ENCODE measurements around the gene TRPM4. TPM values are rescaled to one million over a fixed set of nuclear protein-coding genes. Genes with fewer than 3 reads are reported as not detected.
"Not testable (repeated sequence)": the region's sequence is repeated elsewhere in the genome, so short reads cannot be mapped to it uniquely, and the experiment has no call there.

TRPM4 gene
- total RNA-seq, 1 donor from 2014 or later = 3.1 TPM

DNA sequence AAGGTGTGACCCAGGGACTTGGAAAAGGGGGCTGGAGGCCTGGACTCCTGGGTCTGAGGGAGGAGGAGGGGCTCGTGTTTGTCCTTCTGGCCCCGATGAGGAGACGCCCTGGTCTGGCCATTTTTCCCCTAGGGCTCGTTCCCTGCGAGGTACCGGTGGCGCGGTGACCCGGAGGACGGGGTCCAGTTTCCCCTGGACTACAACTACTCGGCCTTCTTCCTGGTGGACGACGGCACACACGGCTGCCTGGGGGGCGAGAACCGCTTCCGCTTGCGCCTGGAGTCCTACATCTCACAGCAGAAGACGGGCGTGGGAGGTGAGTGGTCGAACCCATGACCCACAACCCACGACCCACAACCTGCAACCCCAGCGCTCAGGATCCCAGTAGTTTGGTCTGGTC, 10.8 kb downstream of the TRPM4 start:
- no peak overlapping the region for H3K9ac ChIP-seq
- H3K4me3 ChIP-seq = no peak overlapping the region
- H3K9me3 ChIP-seq (ENCODE audit: low read depth) = no peaks in the 10 kb centered on the region
- H4K20me1 ChIP-seq (ENCODE audit: low read depth) = no peaks in the 10 kb centered on the region
- Mint-ChIP-seq H3K9me3 (no peaks in the 10 kb centered on the region), H3K4me1 (peaks cover 6% of the 10 kb centered on the region), H3K27ac (no peak overlapping the region), H3K4me3 (no peak overlapping the region), H3K27me3 (ENCODE audit: insufficient read depth, low read depth) (peaks cover 9% of the 10 kb centered on the region), H3K36me3 (no peaks in the 10 kb centered on the region)
- no peaks in the 10 kb centered on the region for H3K27me3 ChIP-seq
- no peak overlapping the region for H3K27ac ChIP-seq
- no peak overlapping the region for H3K4me2 ChIP-seq
- H2AFZ ChIP-seq (replicated peaks) = no peak overlapping the region
- no peaks in the 10 kb centered on the region for H3K36me3 ChIP-seq
- no peak for DNase-seq (ENCODE audit: low spot score)
- TF ChIP-seq EZH2 (IDR thresholded peaks at IDR 0.05) = no peak
- TF ChIP-seq, protein P1, sequence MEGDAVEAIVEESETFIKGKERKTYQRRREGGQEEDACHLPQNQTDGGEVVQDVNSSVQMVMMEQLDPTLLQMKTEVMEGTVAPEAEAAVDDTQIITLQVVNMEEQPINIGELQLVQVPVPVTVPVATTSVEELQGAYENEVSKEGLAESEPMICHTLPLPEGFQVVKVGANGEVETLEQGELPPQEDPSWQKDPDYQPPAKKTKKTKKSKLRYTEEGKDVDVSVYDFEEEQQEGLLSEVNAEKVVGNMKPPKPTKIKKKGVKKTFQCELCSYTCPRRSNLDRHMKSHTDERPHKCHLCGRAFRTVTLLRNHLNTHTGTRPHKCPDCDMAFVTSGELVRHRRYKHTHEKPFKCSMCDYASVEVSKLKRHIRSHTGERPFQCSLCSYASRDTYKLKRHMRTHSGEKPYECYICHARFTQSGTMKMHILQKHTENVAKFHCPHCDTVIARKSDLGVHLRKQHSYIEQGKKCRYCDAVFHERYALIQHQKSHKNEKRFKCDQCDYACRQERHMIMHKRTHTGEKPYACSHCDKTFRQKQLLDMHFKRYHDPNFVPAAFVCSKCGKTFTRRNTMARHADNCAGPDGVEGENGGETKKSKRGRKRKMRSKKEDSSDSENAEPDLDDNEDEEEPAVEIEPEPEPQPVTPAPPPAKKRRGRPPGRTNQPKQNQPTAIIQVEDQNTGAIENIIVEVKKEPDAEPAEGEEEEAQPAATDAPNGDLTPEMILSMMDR (IDR thresholded peaks at IDR 0.05) = no peak
- TF ChIP-seq EZH2phosphoT487 (IDR thresholded peaks at IDR 0.05) = no peak
- no peaks in the 10 kb centered on the region for H3K4me1 ChIP-seq
- no peaks in the 10 kb centered on the region for H3F3A ChIP-seq (ENCODE audit: low read depth)
- no peaks in the 10 kb centered on the region for H3K79me2 ChIP-seq (ENCODE audit: low read depth)

DNA sequence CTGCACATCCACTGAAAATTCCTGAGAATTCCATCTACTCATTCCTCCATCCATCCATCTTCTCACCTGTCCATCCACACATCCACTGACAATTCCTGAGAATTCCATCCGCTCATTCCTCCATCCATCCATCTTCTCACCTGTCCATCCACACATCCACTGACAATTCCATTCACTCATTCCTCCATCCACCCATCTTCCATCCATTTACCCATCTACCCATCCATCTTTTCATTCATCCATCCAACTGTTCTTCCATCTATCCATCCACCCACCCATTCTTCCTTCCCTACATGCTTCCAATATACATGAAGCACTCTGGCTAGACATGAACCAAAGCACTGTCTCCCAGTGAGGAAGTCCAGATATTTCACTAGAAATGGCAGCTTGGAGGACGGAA, 15.6 kb downstream of the TRPM4 start:
- Histone ChIP-seq H2AFZ (replicated peaks) (no peak overlapping the region), H3K36me3 (no peaks in the 10 kb centered on the region)

DNA sequence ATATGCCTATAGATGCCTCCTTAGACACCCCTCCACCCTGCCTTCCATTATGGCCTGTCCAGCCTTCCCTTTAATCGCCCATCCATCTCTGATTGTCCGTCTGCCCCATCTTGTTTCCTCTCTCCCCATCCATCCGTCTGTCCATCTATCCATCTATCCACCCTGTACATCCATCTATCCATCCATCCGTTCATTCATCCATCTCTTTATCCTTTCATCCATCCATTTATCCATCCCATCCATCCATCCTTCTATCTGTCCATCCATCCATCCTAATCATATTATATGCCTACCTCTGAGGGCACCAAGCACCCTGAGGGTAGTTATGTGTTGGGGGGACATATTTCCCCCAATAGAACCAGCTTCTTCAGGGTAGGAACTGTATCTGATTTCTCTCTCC, 23.1 kb downstream of the TRPM4 start:
- Mint-ChIP-seq H3K27ac (no peak overlapping the region), H3K4me3 (no peak overlapping the region), H3K36me3 (peaks cover 19% of the 10 kb centered on the region), H3K4me1 (peaks cover 5% of the 10 kb centered on the region), H3K27me3 (ENCODE audit: insufficient read depth, low read depth) (peaks cover 4% of the 10 kb centered on the region), H3K9me3 (peaks cover 13% of the 10 kb centered on the region)
- Histone ChIP-seq H4K20me1 (ENCODE audit: low read depth) (no peaks in the 10 kb centered on the region), H3F3A (ENCODE audit: low read depth) (no peaks in the 10 kb centered on the region), H3K9me3 (ENCODE audit: low read depth) (no peaks in the 10 kb centered on the region), H3K36me3 (no peaks in the 10 kb centered on the region), H3K27me3 (no peaks in the 10 kb centered on the region), H3K4me3 (no peak overlapping the region), H2AFZ (replicated peaks) (no peak overlapping the region), H3K9ac (no peak overlapping the region), H3K4me2 (no peak overlapping the region), H3K27ac (no peak overlapping the region), H3K4me1 (no peaks in the 10 kb centered on the region), H3K79me2 (ENCODE audit: low read depth) (no peaks in the 10 kb centered on the region)
- no peak for DNase-seq (ENCODE audit: low spot score)
- TF ChIP-seq, protein P1 (IDR thresholded peaks at IDR 0.05) = no peak
- TF ChIP-seq EZH2 (IDR thresholded peaks at IDR 0.05) (no peak), EZH2phosphoT487 (IDR thresholded peaks at IDR 0.05) (no peak)

More for the DNA sequence above, 15.6 kb downstream of the TRPM4 start:
- H3K4me1 ChIP-seq = no peaks in the 10 kb centered on the region
- TF ChIP-seq EZH2 (IDR thresholded peaks at IDR 0.05) = no peak
- TF ChIP-seq, protein P1 (IDR thresholded peaks at IDR 0.05) = no peak
- no peak for TF ChIP-seq EZH2phosphoT487 (IDR thresholded peaks at IDR 0.05)
- no peaks in the 10 kb centered on the region for H3K79me2 ChIP-seq (ENCODE audit: low read depth)
- Mint-ChIP-seq H3K9me3 (no peaks in the 10 kb centered on the region), H3K4me3 (no peak overlapping the region), H3K4me1 (peaks cover 5% of the 10 kb centered on the region), H3K27ac (no peak overlapping the region), H3K27me3 (ENCODE audit: insufficient read depth, low read depth) (no peaks in the 10 kb centered on the region), H3K36me3 (no peaks in the 10 kb centered on the region)
- no peaks in the 10 kb centered on the region for H3K9me3 ChIP-seq (ENCODE audit: low read depth)
- no peak for DNase-seq (ENCODE audit: low spot score)
- H3K27ac ChIP-seq = no peak overlapping the region
- H3F3A ChIP-seq (ENCODE audit: low read depth) = no peaks in the 10 kb centered on the region
- H3K4me3 ChIP-seq = no peak overlapping the region
- no peak overlapping the region for H3K4me2 ChIP-seq
- H3K9ac ChIP-seq = no peak overlapping the region
- no peaks in the 10 kb centered on the region for H3K27me3 ChIP-seq
- H4K20me1 ChIP-seq (ENCODE audit: low read depth) = no peaks in the 10 kb centered on the region

DNA sequence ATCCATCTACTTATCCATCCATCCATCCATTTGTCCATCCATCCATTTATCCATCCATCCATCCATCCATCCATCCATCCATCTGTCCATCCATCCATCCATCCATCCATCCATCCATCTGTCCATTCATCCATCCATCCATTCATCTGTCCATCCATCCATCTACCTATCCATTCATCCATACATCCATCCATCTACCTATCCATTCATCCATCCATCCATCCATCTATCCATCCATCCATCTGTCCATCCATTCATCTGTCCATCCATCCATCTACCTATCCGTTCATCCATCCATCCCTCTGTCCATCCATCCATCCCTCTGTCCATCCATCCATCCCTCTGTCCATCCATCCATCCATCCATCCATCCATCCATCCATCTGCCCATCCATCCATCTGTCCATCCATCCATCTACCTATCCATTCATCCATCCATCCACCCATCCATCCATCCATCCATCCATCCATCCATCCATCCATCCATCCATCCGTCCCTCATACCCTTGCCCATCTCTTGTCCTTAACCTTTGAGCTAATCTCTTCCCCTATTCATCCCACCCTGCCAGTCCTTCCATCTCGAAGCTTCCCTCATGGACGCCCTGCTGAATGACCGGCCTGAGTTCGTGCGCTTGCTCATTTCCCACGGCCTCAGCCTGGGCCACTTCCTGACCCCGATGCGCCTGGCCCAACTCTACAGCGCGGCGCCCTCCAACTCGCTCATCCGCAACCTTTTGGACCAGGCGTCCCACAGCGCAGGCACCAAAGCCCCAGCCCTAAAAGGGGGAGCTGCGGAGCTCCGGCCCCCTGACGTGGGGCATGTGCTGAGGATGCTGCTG, 24.6 kb downstream of the TRPM4 start:
- not testable (repeated sequence) for H2AFZ ChIP-seq (replicated peaks); H3K36me3 ChIP-seq; H3K27me3 ChIP-seq; H3K79me2 ChIP-seq (ENCODE audit: low read depth); H3K9ac ChIP-seq; H3K4me1 ChIP-seq; H3K4me2 ChIP-seq; H3K4me1 Mint-ChIP-seq; H3K4me3 ChIP-seq; H3K27ac Mint-ChIP-seq; H3K9me3 ChIP-seq (ENCODE audit: low read depth); H3F3A ChIP-seq (ENCODE audit: low read depth); H3K27me3 Mint-ChIP-seq (ENCODE audit: insufficient read depth, low read depth); H4K20me1 ChIP-seq (ENCODE audit: low read depth); H3K4me3 Mint-ChIP-seq; DNase-seq (ENCODE audit: low spot score); H3K27ac ChIP-seq
- Mint-ChIP-seq H3K9me3 (peaks cover 13% of the 10 kb centered on the region), H3K36me3 (peaks cover 19% of the 10 kb centered on the region)
